Endothelial cell of umbilical vein (primary cell): ENCODE results near the gene PSMA3. TPM values are rescaled to one million over a fixed set of nuclear protein-coding genes. Genes with fewer than 3 reads are reported as not detected.

ENCODE experiments used
- BruUV-seq: library from RNA; stranded (reverse); fragments of 400-500 nt; replicated peaks from 2 replicates; lab custom pipeline; 2021; lab: Mats Ljungman, UMichigan
- CTCF ChIA-PET: fragments of 300-600, 350-600 bp; sonication (Branson Sonifier 250); formaldehyde crosslinking; loops from one replicate; lab custom pipeline; 2021; ENCODE audit warnings: antibody characterized with exemption, inconsistent platforms; lab: Charles Lee
- POLR2A ChIA-PET: fragments of 300-600, 350-600 bp; sonication (Branson Sonifier 250); formaldehyde crosslinking; loops from one replicate; lab custom pipeline; 2021; ENCODE audit warnings: antibody characterized with exemption, inconsistent platforms; lab: Charles Lee
- DNase-seq: peaks from one replicate; pipeline ENCODE4 v3.0.0-alpha.2; 2011; ENCODE audit warnings: low read depth, low spot score
- FAIRE-seq: peaks from 2 replicates; lab custom pipeline; 2011; peaks lifted over from hg19 to GRCh38; lab: Jason Lieb, UNC
- H2AFZ ChIP-seq: 2 replicates; pipeline ENCODE4 v1.6.0; 2012; ENCODE audit warnings: low read depth, low read length, control low read depth, inconsistent platforms
- H3K27ac ChIP-seq: 2 replicates; pipeline ENCODE4 v1.5.1; 2011; ENCODE audit warnings: low read depth, mild to moderate bottlenecking, control low read depth, low read length, moderate library complexity; ENCODE audit not compliant: insufficient read depth
- H3K27me3 ChIP-seq, 2 experiments: 2 replicates each; pipeline versions ENCODE4 v1.6.0 to v1.6.1; 2011; ENCODE audit warnings: low read length in 2 of 2, mixed read lengths in 1 of 2; ENCODE audit not compliant: control insufficient read depth in 2 of 2, insufficient read depth in 2 of 2
- H3K36me3 ChIP-seq, 2 experiments: 2 replicates in 1 of 2; 3 replicates in 1 of 2; pipeline ENCODE4 v1.5.1; 2011; ENCODE audit warnings: low read length in 2 of 2, mild to moderate bottlenecking in 1 of 2, moderate library complexity in 1 of 2; ENCODE audit not compliant: control insufficient read depth in 2 of 2, insufficient read depth in 2 of 2; ENCODE audit errors: extremely low read depth in 1 of 2
- H3K4me1 ChIP-seq: 3 replicates; pipeline ENCODE4 v1.5.1; 2011; ENCODE audit warnings: mild to moderate bottlenecking, low read length; ENCODE audit not compliant: control insufficient read depth, insufficient read depth; ENCODE audit errors: extremely low read depth
- H3K4me2 ChIP-seq: 2 replicates; pipeline ENCODE4 v1.6.1; 2011; ENCODE audit warnings: low read length, control low read depth, mixed read lengths; ENCODE audit not compliant: insufficient read depth
- H3K4me3 ChIP-seq, 3 experiments: fragments of 200-600 bp in 1 of 3; sonication (generic), shearing (Covaris generic) in 1 of 3; replicated peaks in 1 of 3; 2 replicates each; pipeline ENCODE4 v1.5.1; 2011 to 2016; ENCODE audit warnings: control low read depth in 3 of 3, low read length in 3 of 3, mild to moderate bottlenecking in 2 of 3, inconsistent platforms in 1 of 3, low read depth in 1 of 3, moderate library complexity in 1 of 3; ENCODE audit not compliant: insufficient read depth in 1 of 3
- H3K79me2 ChIP-seq: 2 replicates; pipeline ENCODE4 v1.6.0; 2012; ENCODE audit warnings: low read length, inconsistent platforms; ENCODE audit not compliant: control insufficient read depth, insufficient read depth
- H3K9ac ChIP-seq: replicated peaks from 2 replicates; pipeline ENCODE3; 2011; ENCODE audit warnings: low read length, control low read depth; ENCODE audit not compliant: insufficient read depth; ENCODE audit errors: extremely low read depth
- H3K9me1 ChIP-seq: replicated peaks from 3 replicates; pipeline ENCODE4 v1.6.0; 2011; ENCODE audit warnings: mild to moderate bottlenecking, low read length; ENCODE audit not compliant: control insufficient read depth, insufficient read depth; ENCODE audit errors: extremely low read depth
- H3K9me3 ChIP-seq: replicated peaks from 2 replicates; pipeline ENCODE4 v1.5.1; 2012; ENCODE audit warnings: low read length, inconsistent platforms; ENCODE audit not compliant: control insufficient read depth, insufficient read depth
- H4K20me1 ChIP-seq: replicated peaks from 2 replicates; pipeline ENCODE3; 2011; ENCODE audit warnings: mild to moderate bottlenecking, low read length; ENCODE audit not compliant: control insufficient read depth, insufficient read depth; ENCODE audit errors: extremely low read depth
- CTCF ChIP-seq, 2 donors: IDR thresholded peaks; 1 replicate in 1 of 2; 2 replicates in 1 of 2; pipeline ENCODE4 v1.5.1; 2011; ENCODE audit warnings: low read length in 2 of 2, mild to moderate bottlenecking in 2 of 2, moderate library complexity in 2 of 2, control low read depth in 1 of 2, inconsistent platforms in 1 of 2, low read depth in 1 of 2; ENCODE audit not compliant: insufficient read depth in 1 of 2; ENCODE audit errors: extremely low read depth in 1 of 2
- EZH2 ChIP-seq: IDR thresholded peaks from 2 replicates; pipeline ENCODE4 v1.6.1; 2012; ENCODE audit warnings: borderline replicate concordance, low read depth, mild to moderate bottlenecking, moderate library complexity, low read length, inconsistent platforms; ENCODE audit not compliant: severe bottlenecking
- FOS ChIP-seq: IDR thresholded peaks from 2 replicates; pipeline ENCODE4 v1.6.1; 2011; ENCODE audit warnings: mild to moderate bottlenecking, low read length, moderate library complexity, borderline replicate concordance; ENCODE audit not compliant: insufficient read depth
- GATA2 ChIP-seq: IDR thresholded peaks from 2 replicates; pipeline ENCODE4 v1.7.0; 2011; ENCODE audit warnings: low read depth, mild to moderate bottlenecking, moderate library complexity, mixed read lengths, low read length; ENCODE audit not compliant: insufficient read length, insufficient read depth
- JUN ChIP-seq: IDR thresholded peaks from 2 replicates; pipeline ENCODE4 v1.6.1; 2011; ENCODE audit warnings: borderline replicate concordance, low read depth; ENCODE audit not compliant: insufficient read length, insufficient read depth
- MAX ChIP-seq: IDR thresholded peaks from 2 replicates; pipeline ENCODE4 v1.6.1; 2011; ENCODE audit not compliant: insufficient read depth, insufficient read length
- MYC ChIP-seq: IDR thresholded peaks from one replicate; pipeline ENCODE4 v1.6.1; 2011; ENCODE audit warnings: mild to moderate bottlenecking, low read depth, low read length
- POLR2A ChIP-seq: IDR thresholded peaks from 2 replicates; pipeline ENCODE4 v1.6.1; 2012; ENCODE audit warnings: low read depth, mild to moderate bottlenecking, control low read depth, low read length
- POLR2AphosphoS5 ChIP-seq: IDR thresholded peaks from 2 replicates; pipeline ENCODE4 v1.6.1; 2012; ENCODE audit warnings: low read depth, mild to moderate bottlenecking, control low read depth, low read length, moderate library complexity; ENCODE audit not compliant: insufficient read depth
- dilution Hi-C: fragments of 300-500 bp; cut with MboI; formaldehyde crosslinking; loops from one replicate; pipeline ENCODE4 v1.15.0; 2019; ENCODE audit warnings: low sequenced_read_pairs; ENCODE audit not compliant: extremely low pct_ligation_motif_present
- intact Hi-C: fragments of 100-400 bp; cut with micrococcal nuclease; formaldehyde crosslinking; loops from one replicate; pipeline ENCODE4 v1.10.0; 2022
- polyA plus RNA-seq, 4 experiments: library from polyadenylated mRNA; depleted of rRNA in 3 of 4; stranded (reverse) in 3 of 4; unstranded in 1 of 4; fragments of >200 nt; gene quantifications; 2 replicates each; pipeline versions ENCODE4 v1.2.1 to v1.2.3, GENCODE V29; 2011 to 2012; ENCODE audit warnings: missing spikeins in 1 of 4
- total RNA-seq: library from RNA; stranded (reverse); gene quantifications from 2 replicates; pipeline ENCODE4 v1.2.3, GENCODE V29; 2021

Gene PSMA3
- total and polyA plus RNA-seq, 2 donors (not counting 3 experiments of a cell fraction or from before 2014, with no cell fraction given) = 240 to 297 TPM

GRCh38 chr14:58298477-58299400 is 54.1 kb downstream of the PSMA3 start, which contains the start of gene ARID4A:
Gene ARID4A, plus strand, starts transcription at chr14:58298555. Its CDS starts 1,300 bp downstream, at chr14:58299855.
- Histone ChIP-seq H3K9me1 (no peaks in the 10 kb centered on the region), H3K4me2 (peak within 1 kb of the TSS; percentile 95), H3K9ac (peak within 1 kb of the TSS; percentile 91), H3K36me3 (peaks cover 3 to 9% of the 10 kb centered on the region in 2 experiments), H2AFZ (peak within 1 kb of the TSS; percentile 64), H3K79me2 (peaks cover 45% of the 10 kb centered on the region), H3K27me3 (no peaks in the 10 kb centered on the region), H3K9me3 (no peaks in the 10 kb centered on the region), H4K20me1 (no peaks in the 10 kb centered on the region), H3K4me3 (peak within 1 kb of the TSS; percentile 91 to 97 (median 92)), H3K27ac (peak within 1 kb of the TSS; percentile 90), H3K4me1 (peaks cover 14% of the 10 kb centered on the region)
- intact Hi-C loops (loop anchor here (1.0 to 2.0 kb wide), 5 partner anchors 17 to 129 kb away; partner anchors contain the start of genes KIAA0586, PSMA3, TIMM9 and TOMM20L), dilution Hi-C loops (no loop called here)
- TF ChIP-seq FOS (no peak), CTCF (IDR thresholded peaks at IDR 0.05; ENCODE audit: extremely low read depth in 1 of 2, insufficient read depth in 1 of 2, low read depth in 1 of 2, low read length in 2 of 2) (no peak), EZH2 (no peak), MYC (no peak), POLR2A (no peak), JUN (no peak), MAX (no peak), POLR2AphosphoS5 (no peak), GATA2 (no peak)
- peak; percentile 18 for DNase-seq
- ChIA-PET POLR2A (interaction anchor here (0.6 to 1.8 kb wide), 10 partner anchors 9 to 129 kb away, joined by 3 to 9 read pairs (median 5); partner anchors contain the start of genes ACTR10, KIAA0586, PSMA3 and TIMM9), CTCF (interaction anchor here (0.6 to 2.2 kb wide), 11 partner anchors 9 to 129 kb away, joined by 3 to 12 read pairs (median 4); partner anchors contain the start of genes KIAA0586, TIMM9 and TOMM20L)
- FAIRE-seq = no peak
- no TSS peak for BruUV-seq
